ENCODE data around the gene COMTD1.

GRCh38 chr10:75246506-75246905, 10.7 kb upstream of the COMTD1 start:
- TF ChIP-seq, protein P1, sequence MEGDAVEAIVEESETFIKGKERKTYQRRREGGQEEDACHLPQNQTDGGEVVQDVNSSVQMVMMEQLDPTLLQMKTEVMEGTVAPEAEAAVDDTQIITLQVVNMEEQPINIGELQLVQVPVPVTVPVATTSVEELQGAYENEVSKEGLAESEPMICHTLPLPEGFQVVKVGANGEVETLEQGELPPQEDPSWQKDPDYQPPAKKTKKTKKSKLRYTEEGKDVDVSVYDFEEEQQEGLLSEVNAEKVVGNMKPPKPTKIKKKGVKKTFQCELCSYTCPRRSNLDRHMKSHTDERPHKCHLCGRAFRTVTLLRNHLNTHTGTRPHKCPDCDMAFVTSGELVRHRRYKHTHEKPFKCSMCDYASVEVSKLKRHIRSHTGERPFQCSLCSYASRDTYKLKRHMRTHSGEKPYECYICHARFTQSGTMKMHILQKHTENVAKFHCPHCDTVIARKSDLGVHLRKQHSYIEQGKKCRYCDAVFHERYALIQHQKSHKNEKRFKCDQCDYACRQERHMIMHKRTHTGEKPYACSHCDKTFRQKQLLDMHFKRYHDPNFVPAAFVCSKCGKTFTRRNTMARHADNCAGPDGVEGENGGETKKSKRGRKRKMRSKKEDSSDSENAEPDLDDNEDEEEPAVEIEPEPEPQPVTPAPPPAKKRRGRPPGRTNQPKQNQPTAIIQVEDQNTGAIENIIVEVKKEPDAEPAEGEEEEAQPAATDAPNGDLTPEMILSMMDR (conservative IDR thresholded peaks at IDR 0.05 in 1 of 2, IDR thresholded peaks at IDR 0.05 in 1 of 2; ENCODE audit: extremely low read depth in 1 of 2, insufficient read depth in 1 of 2, low read depth in 1 of 2, low read length in 2 of 2) = no peak
- TF ChIP-seq EZH2 (IDR thresholded peaks at IDR 0.05; ENCODE audit: borderline replicate concordance, low read length) = no peak

All from mammary epithelial cell (primary cell).